VCaP (cell line): Measurements from ENCODE around the gene ERC2.

ENCODE experiments used
- H3K27ac ChIP-seq: fragments of 450-650 bp; 2 replicates; pipeline ENCODE4 v1.5.1; 2017
- CTCF ChIP-seq: fragments of 450-650 bp; conservative IDR thresholded peaks from 2 replicates; pipeline ENCODE4 v1.5.1; 2017; ENCODE audit warnings: mild to moderate bottlenecking, moderate library complexity

Gene ERC2

GRCh38 chr3:56368846-56369245, 99.4 kb downstream of the ERC2 start:
- TF ChIP-seq CTCF: no peak
- H3K27ac ChIP-seq: no peak overlapping the region

DNA sequence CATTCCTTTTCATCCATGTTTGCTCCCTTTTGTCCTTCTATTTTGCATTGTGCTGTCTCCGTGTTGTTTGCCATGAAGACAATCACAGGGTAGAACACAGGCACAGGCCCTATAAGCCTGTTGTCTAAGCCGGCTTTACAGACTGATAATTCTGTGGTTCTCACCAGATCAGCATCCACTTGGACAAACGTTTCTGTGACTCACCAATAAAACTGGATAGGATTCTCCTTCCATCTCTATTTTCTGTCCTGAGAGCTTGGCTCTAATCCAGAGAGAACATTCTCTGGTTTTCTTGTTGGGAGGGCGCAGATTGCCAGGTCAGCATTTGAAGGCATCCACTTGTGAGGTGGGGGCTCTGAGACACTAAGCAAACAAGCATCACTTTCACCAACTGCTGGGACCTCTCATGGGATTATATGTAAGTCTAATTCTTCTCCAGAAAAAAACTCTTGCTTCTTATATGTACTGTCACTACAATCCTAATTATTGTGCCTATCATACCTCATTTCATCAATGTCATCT, 101.6 kb downstream of the ERC2 start:
- H3K27ac ChIP-seq: no peak overlapping the region

DNA sequence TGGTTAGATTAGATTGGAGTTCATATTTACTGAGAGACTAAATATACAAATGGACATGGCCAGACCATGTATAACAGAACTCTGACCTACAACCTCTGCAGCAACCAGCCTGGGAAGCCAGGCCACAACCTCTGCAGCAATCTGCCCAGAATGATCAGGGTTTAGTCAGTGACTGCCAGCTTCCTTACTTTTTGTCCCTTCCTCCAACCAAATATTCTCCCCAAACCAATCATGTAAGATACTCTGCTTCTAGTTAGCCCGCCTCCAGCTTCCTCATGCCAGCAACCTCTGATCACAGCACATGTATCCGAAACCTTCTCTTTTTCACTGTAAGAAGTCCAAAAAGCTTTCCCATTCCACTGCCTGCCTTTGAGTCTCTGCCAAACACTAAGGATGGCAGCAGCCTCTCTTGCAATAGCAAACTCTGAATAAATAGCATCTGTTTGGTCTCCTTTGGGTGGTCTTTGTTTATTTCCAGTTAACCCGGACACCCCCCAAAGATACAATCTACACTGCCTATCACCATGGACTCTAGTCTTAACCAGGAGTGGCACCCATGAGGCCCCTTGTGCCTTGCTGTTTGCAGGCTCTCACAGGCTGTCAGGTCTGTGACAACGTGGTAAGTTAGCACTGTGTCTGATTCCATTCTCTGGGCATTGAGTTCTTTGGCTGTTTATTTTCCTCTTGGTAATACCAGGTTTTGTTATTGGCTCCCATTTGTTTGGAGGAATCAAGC, 102.2 kb downstream of the ERC2 start:
- TF ChIP-seq CTCF: no peak
- no peak overlapping the region for H3K27ac ChIP-seq

More for the DNA sequence above, 101.6 kb downstream of the ERC2 start:
- no peak for TF ChIP-seq CTCF

GRCh38 chr3:56364665-56365064, 103.6 kb downstream of the ERC2 start:
- no peak for TF ChIP-seq CTCF
- H3K27ac ChIP-seq: no peak overlapping the region

DNA sequence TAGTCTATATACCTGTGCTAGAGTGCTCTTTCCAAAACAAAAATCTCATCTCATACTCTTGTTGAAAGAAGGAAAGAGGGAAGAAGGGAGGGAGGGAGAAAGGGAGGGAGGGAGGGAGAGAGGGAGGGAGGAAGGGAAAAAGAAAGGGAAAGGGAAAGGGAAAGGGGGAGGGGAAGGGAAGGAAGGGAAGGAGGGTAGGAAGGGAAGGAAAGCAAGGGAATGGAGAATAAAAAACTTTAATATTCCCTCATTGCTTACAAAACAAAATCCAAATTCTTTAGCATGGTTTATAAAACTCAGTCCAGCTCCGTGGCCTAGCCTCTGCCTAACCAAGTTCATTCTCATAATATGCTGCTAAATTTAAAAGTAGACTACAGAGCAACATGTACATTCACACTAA, 104.5 kb downstream of the ERC2 start:
- TF ChIP-seq CTCF: no peak
- no peak overlapping the region for H3K27ac ChIP-seq

DNA sequence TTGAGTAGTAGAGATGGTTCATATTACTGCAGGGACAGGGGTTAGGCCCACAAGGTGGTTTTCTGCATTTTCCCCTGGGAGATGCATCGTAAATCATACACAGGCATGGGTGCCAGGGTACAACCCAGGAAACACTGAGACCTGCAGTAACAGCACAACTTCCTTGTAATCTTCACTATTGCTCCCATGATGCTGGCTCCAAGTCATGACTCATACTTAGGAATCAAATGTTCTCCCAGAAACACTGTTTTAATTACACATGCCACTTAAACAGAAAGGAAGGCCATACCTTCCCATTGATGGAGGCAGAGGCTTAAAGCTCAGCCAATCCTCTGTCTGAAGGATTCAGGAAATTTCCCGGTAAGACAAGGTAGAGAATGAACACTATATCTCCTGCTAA, 106.5 kb downstream of the ERC2 start:
- no peak for TF ChIP-seq CTCF
- H3K27ac ChIP-seq: no peak overlapping the region

DNA sequence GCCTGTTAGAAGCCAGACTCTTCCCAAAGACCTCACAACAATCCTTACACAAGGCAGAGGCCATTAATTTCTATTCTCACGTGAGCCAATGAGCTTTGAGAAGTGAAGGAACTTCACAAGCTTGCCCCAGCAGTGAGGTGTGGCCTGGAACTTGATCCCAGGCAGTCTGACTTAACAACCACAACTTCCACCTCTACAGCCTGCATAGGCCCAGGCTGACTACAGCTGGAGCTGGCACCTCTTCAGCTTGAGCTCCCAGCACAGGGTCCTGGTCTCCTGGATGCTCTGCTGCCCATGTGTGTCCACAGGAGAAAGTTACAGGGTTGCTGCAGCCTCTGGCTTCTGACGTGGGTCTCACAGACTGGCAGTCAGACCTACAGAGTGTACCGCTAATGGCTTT, 111.0 kb downstream of the ERC2 start:
- no peak overlapping the region for H3K27ac ChIP-seq
- no peak for TF ChIP-seq CTCF
